H1 (cell line): ENCODE results near the gene ODF4. TPM values are rescaled to one million over a fixed set of nuclear protein-coding genes. Genes with fewer than 3 reads are reported as not detected.

Experiments
- CTCF ChIA-PET: fragments of 300-600 bp; sonication (Branson Sonifier 250); formaldehyde crosslinking; loops from one replicate; lab custom pipeline; 2021; ENCODE audit not compliant: partially characterized antibody; lab: Charles Lee
- POLR2A ChIA-PET: fragments of 300-600 bp; sonication (Branson Sonifier 250); formaldehyde crosslinking; loops from one replicate; lab custom pipeline; 2021; ENCODE audit warnings: inconsistent platforms; ENCODE audit not compliant: partially characterized antibody; lab: Charles Lee
- DNase-seq, 2 experiments: peaks; one replicate each; pipeline versions ENCODE4 v3.0.0 to v3.0.0-alpha.2; 2010 to 2022; ENCODE audit warnings: low spot score in 2 of 2, low read depth in 1 of 2, mixed read lengths in 1 of 2
- FAIRE-seq: peaks from 2 replicates; lab custom pipeline; 2011; peaks lifted over from hg19 to GRCh38; lab: Jason Lieb, UNC
- H2AFZ ChIP-seq: 2 replicates; pipeline ENCODE4 v1.8.1; 2012; ENCODE audit warnings: low read length, inconsistent platforms
- H2AK5ac ChIP-seq: 2 replicates; pipeline ENCODE4 v1.6.1; 2013; ENCODE audit warnings: low read depth, low read length
- H2BK120ac ChIP-seq: replicated peaks from 2 replicates; pipeline ENCODE3; 2013; ENCODE audit warnings: low read depth, low read length, inconsistent platforms
- H2BK12ac ChIP-seq: 2 replicates; pipeline ENCODE4 v1.6.1; 2013; ENCODE audit warnings: low read depth, low read length
- H2BK15ac ChIP-seq: 2 replicates; pipeline ENCODE4 v1.6.1; 2013; ENCODE audit warnings: low read length
- H2BK20ac ChIP-seq: 2 replicates; pipeline ENCODE4 v1.6.1; 2013; ENCODE audit warnings: low read length
- H2BK5ac ChIP-seq: 2 replicates; pipeline ENCODE4 v1.6.1; 2013; ENCODE audit warnings: low read depth, low read length
- H3K14ac ChIP-seq: 2 replicates; pipeline ENCODE4 v1.6.1; 2013; ENCODE audit warnings: inconsistent platforms; ENCODE audit not compliant: insufficient read length
- H3K18ac ChIP-seq: 2 replicates; pipeline ENCODE4 v1.6.1; 2013; ENCODE audit warnings: low read length; ENCODE audit errors: extremely low read depth
- H3K23ac ChIP-seq: 2 replicates; pipeline ENCODE4 v1.6.1; 2013; ENCODE audit warnings: inconsistent platforms; ENCODE audit not compliant: insufficient read length
- H3K23me2 ChIP-seq: 2 replicates; pipeline ENCODE4 v1.6.1; 2013; ENCODE audit warnings: low read depth, low read length
- H3K27ac ChIP-seq: 2 replicates; pipeline ENCODE4 v1.6.1; 2011; ENCODE audit warnings: low read depth, low read length, inconsistent platforms
- H3K27me3 ChIP-seq, 4 experiments: replicated peaks in 1 of 4; 1 replicate in 1 of 4; 2 replicates in 3 of 4; pipeline versions ENCODE4 v1.6.1 to v1.8.1; 2011 to 2013; ENCODE audit warnings: low read length in 3 of 4, mild to moderate bottlenecking in 3 of 4, inconsistent platforms in 2 of 4, mixed read lengths in 2 of 4, moderate library complexity in 1 of 4; ENCODE audit not compliant: control insufficient read depth in 3 of 4, insufficient read depth in 3 of 4; ENCODE audit errors: extremely low read depth in 1 of 4
- H3K36me3 ChIP-seq, 4 experiments: 2 replicates each; pipeline versions ENCODE4 v1.6.1 to v1.8.1; 2011 to 2013; ENCODE audit warnings: mild to moderate bottlenecking in 4 of 4, low read length in 3 of 4, moderate library complexity in 2 of 4, control low read depth in 1 of 4, inconsistent platforms in 1 of 4; ENCODE audit not compliant: insufficient read depth in 4 of 4, control insufficient read depth in 2 of 4
- H3K4ac ChIP-seq: replicated peaks from 2 replicates; pipeline ENCODE3; 2013; ENCODE audit warnings: low read length, low read depth, mixed read lengths, inconsistent platforms; ENCODE audit not compliant: insufficient read length
- H3K4me1 ChIP-seq, 4 experiments: replicated peaks in 1 of 4; 1 replicate in 1 of 4; 2 replicates in 3 of 4; pipeline versions ENCODE4 v1.6.1 to v1.8.1; 2011 to 2013; ENCODE audit warnings: low read length in 3 of 4, inconsistent platforms in 2 of 4, mixed read lengths in 1 of 4; ENCODE audit not compliant: insufficient read depth in 4 of 4, control insufficient read depth in 3 of 4
- H3K4me2 ChIP-seq, 2 experiments: 2 replicates each; pipeline versions ENCODE4 v1.6.1 to v1.8.1; 2011 to 2013; ENCODE audit warnings: low read depth in 2 of 2, low read length in 2 of 2, control low read depth in 1 of 2, inconsistent platforms in 1 of 2, mild to moderate bottlenecking in 1 of 2; ENCODE audit not compliant: insufficient read depth in 1 of 2
- H3K4me3 ChIP-seq, 4 experiments: fragments of 200-600, 300-600 bp in 1 of 4; sonication (generic), shearing (Covaris generic), sonication (Bioruptor Twin) in 1 of 4; 2 replicates each; pipeline versions ENCODE4 v1.5.1 to v1.8.1; 2011 to 2016; ENCODE audit warnings: low read length in 4 of 4, low read depth in 3 of 4, control low read depth in 2 of 4, inconsistent platforms in 2 of 4, mild to moderate bottlenecking in 2 of 4, mixed read lengths in 1 of 4, moderate library complexity in 1 of 4; ENCODE audit not compliant: insufficient read depth in 2 of 4; ENCODE audit errors: extremely low read depth in 1 of 4
- H3K56ac ChIP-seq: replicated peaks from 2 replicates; pipeline ENCODE3; 2013; ENCODE audit warnings: low read depth, mild to moderate bottlenecking, mixed read lengths, low read length, inconsistent platforms; ENCODE audit not compliant: insufficient read length
- H3K79me1 ChIP-seq: 2 replicates; pipeline ENCODE4 v1.6.1; 2013; ENCODE audit warnings: low read depth, low read length, control low read depth
- H3K79me2 ChIP-seq, 2 experiments: 2 replicates each; pipeline versions ENCODE4 v1.6.1 to v1.8.1; 2012 to 2013; ENCODE audit warnings: low read length in 2 of 2, mild to moderate bottlenecking in 2 of 2, inconsistent platforms in 1 of 2; ENCODE audit not compliant: insufficient read depth in 2 of 2, control insufficient read depth in 1 of 2
- H3K9ac ChIP-seq, 4 experiments: replicated peaks in 1 of 4; 1 replicate in 1 of 4; 2 replicates in 3 of 4; pipeline versions ENCODE4 v1.6.1 to v1.8.1; 2011 to 2013; ENCODE audit warnings: low read depth in 3 of 4, low read length in 3 of 4, control low read depth in 2 of 4, mild to moderate bottlenecking in 2 of 4, moderate library complexity in 2 of 4, inconsistent platforms in 1 of 4; ENCODE audit errors: extremely low read depth in 1 of 4
- H3K9me3 ChIP-seq, 2 experiments: 2 replicates each; pipeline versions ENCODE4 v1.6.1 to v1.8.1; 2012 to 2013; ENCODE audit warnings: mild to moderate bottlenecking in 2 of 2, moderate library complexity in 2 of 2, control low read depth in 1 of 2, inconsistent platforms in 1 of 2, low read depth in 1 of 2, low read length in 1 of 2, mixed read lengths in 1 of 2; ENCODE audit not compliant: insufficient read depth in 2 of 2
- H4K20me1 ChIP-seq, 2 experiments: replicated peaks in 1 of 2; 2 replicates each; pipeline versions ENCODE3 to v1.8.1; 2011 to 2013; ENCODE audit warnings: inconsistent platforms in 2 of 2, low read length in 2 of 2, mild to moderate bottlenecking in 1 of 2; ENCODE audit not compliant: insufficient read depth in 2 of 2, control insufficient read depth in 1 of 2
- H4K5ac ChIP-seq: 2 replicates; pipeline ENCODE4 v1.6.1; 2013; ENCODE audit warnings: low read length, low read depth, mixed read lengths, inconsistent platforms; ENCODE audit not compliant: insufficient read length
- H4K8ac ChIP-seq: 2 replicates; pipeline ENCODE4 v1.8.0; 2013; ENCODE audit warnings: mild to moderate bottlenecking, moderate library complexity, low read length, inconsistent platforms; ENCODE audit not compliant: insufficient read depth; ENCODE audit errors: extremely low read depth
- H4K91ac ChIP-seq: replicated peaks from 2 replicates; pipeline ENCODE3; 2013; ENCODE audit warnings: low read length, mixed read lengths, inconsistent platforms; ENCODE audit not compliant: insufficient read length
- KDM1A ChIP-seq: fragments of 200-600, 300-600 bp; sonication (generic); IDR thresholded peaks from 2 replicates; pipeline ENCODE4 v1.7.1; 2016; ENCODE audit warnings: mild to moderate bottlenecking, low read length, borderline replicate concordance
- POLR2A ChIP-seq, 2 experiments: IDR thresholded peaks; 1 replicate in 1 of 2; 2 replicates in 1 of 2; pipeline ENCODE4 v1.6.1; 2011; ENCODE audit warnings: low read depth in 2 of 2, low read length in 2 of 2, mild to moderate bottlenecking in 2 of 2; ENCODE audit errors: control extremely low read depth in 1 of 2
- POLR2AphosphoS5 ChIP-seq: IDR thresholded peaks from 2 replicates; pipeline ENCODE4 v1.6.1; 2011; ENCODE audit warnings: low read depth, low read length
- RAD21 ChIP-seq, 2 experiments: IDR thresholded peaks in 1 of 2; conservative IDR thresholded peaks in 1 of 2; 2 replicates each; pipeline ENCODE4 v1.6.1; 2011; ENCODE audit warnings: low read depth in 2 of 2, low read length in 2 of 2, improper control_type of control experiment in 1 of 2, inconsistent platforms in 1 of 2, mild to moderate bottlenecking in 1 of 2, moderate library complexity in 1 of 2
- SIN3A ChIP-seq, 2 experiments: IDR thresholded peaks in 1 of 2; conservative IDR thresholded peaks in 1 of 2; 2 replicates each; pipeline ENCODE4 v1.6.1; 2011 to 2012; ENCODE audit warnings: low read length in 2 of 2, improper control_type of control experiment in 1 of 2, low read depth in 1 of 2, mild to moderate bottlenecking in 1 of 2
- TAF7 ChIP-seq: optimal IDR thresholded peaks from 2 replicates; pipeline ENCODE3; 2011; ENCODE audit warnings: low read depth, mild to moderate bottlenecking, inconsistent platforms, low read length, moderate library complexity, borderline replicate concordance
- WGBS, 2 experiments: shearing (Covaris generic) in 1 of 2; methylation state at CpG; one replicate each; pipeline versions ENCODE4 v1.1.6 to v1.1.7; 2013 to 2015; ENCODE audit warnings: low lambda C conversion rate in 2 of 2, mixed read lengths in 2 of 2, inconsistent platforms in 1 of 2, low coverage in 1 of 2, missing lambda C conversion rate in 1 of 2; ENCODE audit not compliant: insufficient replicate concordance in 2 of 2, insufficient coverage in 1 of 2, insufficient read length in 1 of 2; ENCODE audit errors: extremely low coverage in 1 of 2, missing lambda C conversion rate in 1 of 2; 5-methylcytosine and 5-hydroxymethylcytosine counted together
- polyA plus RNA-seq, 7 experiments: library from polyadenylated mRNA; depleted of rRNA in 3 of 7; stranded (reverse) in 5 of 7; unstranded in 2 of 7; fragments of >200 nt in 5 of 7; fragments of 200-250 nt in 2 of 7; gene quantifications; 1 replicate in 5 of 7; 2 replicates in 1 of 7; 4 replicates in 1 of 7; pipeline versions ENCODE4 v1.2.1 to v1.2.3, GENCODE V29; 2011 to 2013; ENCODE audit warnings: missing spikeins in 2 of 7, mixed read lengths in 2 of 7
- total RNA-seq: library from RNA; stranded (reverse); fragmentation: NEBNext Ultra II Directional; extraction: Animal tissue kit (Norgen Biotek cat#: 25700); gene quantifications from 2 replicates; pipeline ENCODE4 v1.2.1, GENCODE V29; 2021

ODF4 gene
- total and polyA plus RNA-seq, 2 of the 8 experiments (the other 6 are each of a cell fraction or from before 2014, with no cell fraction given): not detected

DNA sequence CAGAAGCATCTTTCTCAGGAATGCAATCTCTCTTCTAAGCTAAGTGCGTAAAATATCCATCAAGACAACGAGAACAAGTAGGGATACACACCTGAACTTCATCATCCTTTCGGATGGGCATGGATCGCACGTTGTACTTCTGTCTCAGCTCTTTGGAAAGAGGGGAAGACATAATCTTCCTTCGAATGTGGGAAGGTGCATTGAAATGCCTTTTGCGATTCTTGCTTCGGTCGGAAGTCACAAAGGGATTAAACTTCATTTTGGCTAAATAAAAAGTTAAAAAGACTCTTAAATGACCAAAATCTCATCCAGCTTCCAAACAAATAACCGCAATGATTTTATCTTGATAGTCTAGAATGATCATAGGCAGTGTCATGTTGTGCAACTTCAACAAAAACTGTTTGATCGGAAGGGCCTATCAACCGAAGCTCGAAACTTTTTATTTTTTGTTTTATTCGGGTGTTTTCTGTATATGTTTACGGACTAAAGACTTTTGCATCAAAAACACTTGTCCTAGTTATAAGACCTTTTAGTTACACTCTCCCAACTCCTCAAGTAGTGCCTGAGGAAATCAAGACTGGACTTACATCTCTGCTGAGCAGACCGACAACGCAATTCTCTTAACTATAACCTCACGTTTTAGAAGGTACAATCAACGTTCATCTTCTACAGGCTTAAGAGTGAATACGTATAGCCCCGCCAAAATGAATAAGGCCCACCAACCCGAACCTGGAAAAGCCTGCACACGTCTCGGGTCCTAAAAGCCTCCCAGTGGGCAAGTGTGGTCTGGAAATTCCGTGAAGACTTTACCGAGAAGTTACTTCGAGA lies 42.6 kb downstream of the ODF4 start:
- no peak overlapping the region for H2BK20ac ChIP-seq
- H3K79me1 ChIP-seq: 0 out of 2 replicates have a peak, but pooled peaks cover 2% of the 10 kb centered on the region
- H3K79me2 ChIP-seq: peaks cover 13 to 37% of the 10 kb centered on the region in 2 experiments; a peak in 3 of 4 replicates
- peak overlapping the region; percentile 80 to 87 for H3K4me2 ChIP-seq
- H2BK12ac ChIP-seq: no peak overlapping the region
- peaks cover 10 to 15% of the 10 kb centered on the region in 2 experiments for H4K20me1 ChIP-seq
- H2AFZ ChIP-seq: no peak overlapping the region
- peaks cover 27 to 49% (median 38%) of the 10 kb centered on the region in 4 experiments for H3K36me3 ChIP-seq
- FAIRE-seq: no peak
- DNase-seq: no peak
- no peak overlapping the region; the same call in 1 of the 2 replicates for H2BK5ac ChIP-seq
- H3K14ac ChIP-seq: no peak overlapping the region
- peak overlapping the region; percentile 92 to 98 (median 96) for H3K9ac ChIP-seq
- peak overlapping the region; percentile 38; the same call in 1 of the 2 replicates for H3K18ac ChIP-seq
- no peak overlapping the region for H2BK15ac ChIP-seq
- no peaks in the 10 kb centered on the region for H3K27me3 ChIP-seq
- TF ChIP-seq RAD21 (IDR thresholded peaks at IDR 0.05 in 1 of 2, conservative IDR thresholded peaks at IDR 0.05 in 1 of 2; ENCODE audit: low read depth in 2 of 2, low read length in 2 of 2) (no peak), KDM1A (no peak), TAF7 (peak; percentile 23), SIN3A (conservative IDR thresholded peaks at IDR 0.05 in 1 of 2, IDR thresholded peaks at IDR 0.05 in 1 of 2; ENCODE audit: low read depth in 1 of 2, low read length in 2 of 2) (0 out of 4 replicates have a peak, but pooled peaks of 1 of the 2 experiments have one; percentile 30), POLR2A (IDR thresholded peaks at IDR 0.05; ENCODE audit: control extremely low read depth in 1 of 2, low read depth in 2 of 2, low read length in 2 of 2) (peak; percentile 24 to 40; a peak in 2 of 3 replicates), POLR2AphosphoS5 (peak; percentile 43; the same call in 1 of the 2 replicates)
- peak overlapping the region; percentile 91 to 100 (median 98) for H3K4me3 ChIP-seq
- POLR2A ChIA-PET: interaction anchor here (0.6 to 4.6 kb wide), 45 partner anchors 11 to 797 kb away, joined by 3 to 51 read pairs (median 4); partner anchors contain the start of genes AURKB, NDEL1, RANGRF and RNF222
- peaks cover 5% of the 10 kb centered on the region; the same call in 1 of the 2 replicates for H3K23me2 ChIP-seq
- H3K27ac ChIP-seq: peak overlapping the region; percentile 76
- H3K9me3 ChIP-seq: no peaks in the 10 kb centered on the region
- peak overlapping the region; percentile 98; the same call in 1 of the 2 replicates for H4K8ac ChIP-seq
- H2AK5ac ChIP-seq: no peak overlapping the region
- peak overlapping the region; percentile 52 for H3K56ac ChIP-seq
- CTCF ChIA-PET: interaction anchor here (0.6 to 1.4 kb wide), 9 partner anchors 9 to 254 kb away, joined by 3 to 5 read pairs (median 3); partner anchors contain the start of gene SLC25A35
- H3K23ac ChIP-seq: no peak overlapping the region
- WGBS, 2 experiments: 20% methylated on average over 27 of the region's 27 CpGs; no CpG with 5 or more reads in 1 of the 2 experiments
- H4K91ac ChIP-seq: no peak overlapping the region
- H2BK120ac ChIP-seq: no peak overlapping the region
- H3K4me1 ChIP-seq: peaks cover 0 to 12% (median 4%) of the 10 kb centered on the region in 4 experiments; a peak in 5 of 7 replicates
- no peak overlapping the region for H3K4ac ChIP-seq
- no peak overlapping the region for H4K5ac ChIP-seq
